Esophagus squamous epithelium (tissue), 5 donors: ENCODE data around the gene MYOCD. TPM values are rescaled to one million over a fixed set of nuclear protein-coding genes. Genes with fewer than 3 reads are reported as not detected.

ENCODE experiments used
- DNase-seq: peaks from one replicate; lab custom pipeline; 2025; lab: John Stamatoyannopoulos, UW
- H3K27ac ChIP-seq, 4 donors: fragments of 200-600 bp; sonication (generic); one replicate each; pipeline ENCODE4 v1.5.1; 2016 to 2019; ENCODE audit warnings: mild to moderate bottlenecking in 1 of 4
- H3K27me3 ChIP-seq, 4 donors: fragments of 200-600 bp; sonication (generic); 1 replicate in 3 of 4; 2 replicates in 1 of 4; pipeline versions ENCODE4 v1.5.1 to v1.6.0; 2017 to 2021; ENCODE audit warnings: antibody characterized with exemption in 1 of 4
- H3K36me3 ChIP-seq, 3 donors: fragments of 200-600 bp; sonication (generic); one replicate each; pipeline ENCODE4 v1.5.1; 2016 to 2019
- H3K4me1 ChIP-seq, 3 donors: fragments of 200-600 bp; sonication (generic); one replicate each; pipeline ENCODE4 v1.5.1; 2017 to 2019
- H3K4me3 ChIP-seq, 4 donors: fragments of 200-600 bp; sonication (generic); 1 replicate in 3 of 4; 2 replicates in 1 of 4; pipeline ENCODE4 v1.5.1; 2016 to 2019; ENCODE audit warnings: mild to moderate bottlenecking in 2 of 4, moderate library complexity in 1 of 4
- H3K9me3 ChIP-seq, 3 donors: fragments of 200-600 bp; sonication (generic); one replicate each; pipeline ENCODE4 v1.5.1; 2016 to 2019
- POLR2A ChIP-seq, 4 donors: fragments of 450-650 bp; IDR thresholded peaks; one replicate each; pipeline ENCODE4 v1.6.1; 2017; ENCODE audit warnings: antibody characterized with exemption in 4 of 4, mild to moderate bottlenecking in 4 of 4, moderate library complexity in 3 of 4
- WGBS, 2 donors: methylation state at CpG; one replicate each; pipeline ENCODE4 v1.1.5; 2018; 5-methylcytosine and 5-hydroxymethylcytosine counted together
- intact Hi-C: fragments of 100-400 bp; cut with DNase I; formaldehyde crosslinking; loops from one replicate; pipeline ENCODE4 v1.15.0; 2022
- total RNA-seq, 4 donors: library from RNA; depleted of rRNA; stranded (reverse); fragments of >200 nt; gene quantifications; one replicate each; pipeline ENCODE4 v1.1.0, GENCODE V29; 2016
- TF ChIP-seq, protein P1 (sequence below), 6 experiments: fragments of 450-650 bp in 4 of 6; fragments of 200-600 bp in 2 of 6; sonication (generic) in 2 of 6; IDR thresholded peaks; one replicate each; pipeline ENCODE4 v1.5.1; 2016 to 2019; ENCODE audit warnings: antibody characterized with exemption in 6 of 6, mild to moderate bottlenecking in 4 of 6, moderate library complexity in 4 of 6
- donor health status: DM: yes; HTN: yes; CAD: no.

Gene MYOCD
- total RNA-seq, 4 donors from 2014 or later, result 2.3 to 27.5 (median 7.8) TPM

DNA sequence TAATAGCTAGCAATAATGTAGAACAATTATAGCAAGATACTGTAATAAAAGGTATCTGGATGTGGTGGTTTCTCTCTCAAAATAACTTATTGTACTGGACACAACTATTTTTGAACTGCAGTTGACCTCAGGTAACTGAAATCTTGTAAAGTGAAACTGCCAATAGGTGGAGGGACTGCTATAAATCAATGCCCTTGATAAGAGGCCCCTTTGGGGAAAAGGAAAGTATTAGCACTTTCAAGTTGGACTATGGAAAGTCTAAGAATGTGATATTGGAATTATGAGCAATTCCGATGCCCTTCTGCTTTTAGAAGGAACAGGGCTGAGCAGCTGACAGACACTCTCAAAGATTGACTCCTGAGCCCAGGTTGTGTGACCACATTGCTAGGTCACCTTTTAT is 79.1 kb downstream of the MYOCD start:
- 83 to 84% methylated on average over 1 of the region's 1 CpG for WGBS, 2 donors
- no peak overlapping the region for H3K4me3 ChIP-seq
- intact Hi-C loops, result no loop called here

GRCh38 chr17:12745486-12745885 is 79.8 kb downstream of the MYOCD start:
- Histone ChIP-seq H3K4me3 (no peak overlapping the region), H3K9me3 (no peaks in the 10 kb centered on the region), H3K36me3 (no peaks in the 10 kb centered on the region), H3K27ac (no peak overlapping the region), H3K27me3 (no peaks in the 10 kb centered on the region), H3K4me1 (peaks cover 0 to 12% (median 4%) of the 10 kb centered on the region in 3 donors)
- 60 to 69% methylated on average over 7 of the region's 7 CpGs for WGBS, 2 donors
- TF ChIP-seq, protein P1, sequence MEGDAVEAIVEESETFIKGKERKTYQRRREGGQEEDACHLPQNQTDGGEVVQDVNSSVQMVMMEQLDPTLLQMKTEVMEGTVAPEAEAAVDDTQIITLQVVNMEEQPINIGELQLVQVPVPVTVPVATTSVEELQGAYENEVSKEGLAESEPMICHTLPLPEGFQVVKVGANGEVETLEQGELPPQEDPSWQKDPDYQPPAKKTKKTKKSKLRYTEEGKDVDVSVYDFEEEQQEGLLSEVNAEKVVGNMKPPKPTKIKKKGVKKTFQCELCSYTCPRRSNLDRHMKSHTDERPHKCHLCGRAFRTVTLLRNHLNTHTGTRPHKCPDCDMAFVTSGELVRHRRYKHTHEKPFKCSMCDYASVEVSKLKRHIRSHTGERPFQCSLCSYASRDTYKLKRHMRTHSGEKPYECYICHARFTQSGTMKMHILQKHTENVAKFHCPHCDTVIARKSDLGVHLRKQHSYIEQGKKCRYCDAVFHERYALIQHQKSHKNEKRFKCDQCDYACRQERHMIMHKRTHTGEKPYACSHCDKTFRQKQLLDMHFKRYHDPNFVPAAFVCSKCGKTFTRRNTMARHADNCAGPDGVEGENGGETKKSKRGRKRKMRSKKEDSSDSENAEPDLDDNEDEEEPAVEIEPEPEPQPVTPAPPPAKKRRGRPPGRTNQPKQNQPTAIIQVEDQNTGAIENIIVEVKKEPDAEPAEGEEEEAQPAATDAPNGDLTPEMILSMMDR (IDR thresholded peaks at IDR 0.05), result no peak
- no peak for TF ChIP-seq POLR2A (IDR thresholded peaks at IDR 0.05)
- intact Hi-C loops, result no loop called here
- DNase-seq, result no peak

More for the DNA sequence above, 79.1 kb downstream of the MYOCD start:
- no peaks in the 10 kb centered on the region for H3K9me3 ChIP-seq
- H3K4me1 ChIP-seq, result peaks cover 0 to 12% (median 4%) of the 10 kb centered on the region in 3 donors
- no peak overlapping the region for H3K27ac ChIP-seq
- TF ChIP-seq, protein P1 (IDR thresholded peaks at IDR 0.05), result no peak
- no peak for TF ChIP-seq POLR2A (IDR thresholded peaks at IDR 0.05)
- no peak for DNase-seq
- H3K27me3 ChIP-seq, result no peaks in the 10 kb centered on the region
- no peaks in the 10 kb centered on the region for H3K36me3 ChIP-seq

DNA sequence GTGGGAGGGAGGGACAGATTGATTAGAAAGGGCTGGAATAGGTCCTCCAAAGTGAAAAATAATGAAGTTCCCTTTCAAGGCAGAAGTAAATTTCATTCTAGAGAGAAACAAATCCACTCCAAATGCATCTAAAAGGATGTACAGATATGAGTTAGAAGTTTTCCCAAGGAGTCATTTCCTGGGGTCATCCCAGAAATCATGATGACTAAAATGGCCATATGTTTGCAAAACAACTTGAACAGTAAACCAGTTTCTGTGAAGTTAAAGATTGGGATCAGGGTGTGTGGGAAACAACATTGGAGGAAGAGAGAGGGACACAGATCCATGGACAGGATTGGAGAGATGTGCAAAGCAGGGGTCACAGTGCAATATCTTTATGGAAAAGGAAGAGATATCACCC is 91.1 kb downstream of the MYOCD start:
- no peaks in the 10 kb centered on the region for H3K9me3 ChIP-seq
- no peak overlapping the region for H3K4me3 ChIP-seq
- no peaks in the 10 kb centered on the region for H3K27me3 ChIP-seq
- TF ChIP-seq, protein P1 (IDR thresholded peaks at IDR 0.05), result no peak
- TF ChIP-seq POLR2A (IDR thresholded peaks at IDR 0.05), result no peak
- no peaks in the 10 kb centered on the region for H3K36me3 ChIP-seq
- no peak overlapping the region for H3K27ac ChIP-seq
- DNase-seq, result no peak
- H3K4me1 ChIP-seq, result no peaks in the 10 kb centered on the region
- intact Hi-C loops, result no loop called here

DNA sequence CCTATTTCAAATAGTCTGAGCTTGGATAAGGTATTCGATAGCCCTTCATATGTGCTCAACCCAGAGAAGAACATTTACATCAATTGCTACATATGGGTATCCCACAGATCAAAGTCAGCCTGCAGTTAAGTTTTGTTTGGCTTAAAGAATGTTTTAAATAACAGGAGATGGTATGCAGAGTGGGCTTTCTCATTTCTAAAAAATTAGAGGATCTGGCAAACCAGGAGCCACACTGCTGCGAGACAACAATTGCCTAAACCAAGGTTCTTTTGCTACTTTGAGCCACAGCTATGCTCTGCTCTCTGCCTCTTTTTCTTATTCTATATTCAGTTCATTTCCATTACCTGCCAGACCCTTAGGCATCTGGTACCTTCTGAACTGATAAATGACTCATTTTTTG is 93.4 kb downstream of the MYOCD start:
- intact Hi-C loops, result no loop called here
- WGBS, 2 donors, result 42 to 46% methylated on average over 2 of the region's 2 CpGs
- Histone ChIP-seq H3K27me3 (no peaks in the 10 kb centered on the region), H3K27ac (no peak overlapping the region), H3K36me3 (no peaks in the 10 kb centered on the region), H3K9me3 (no peaks in the 10 kb centered on the region), H3K4me3 (no peak overlapping the region), H3K4me1 (no peaks in the 10 kb centered on the region)
- no peak for TF ChIP-seq POLR2A (IDR thresholded peaks at IDR 0.05)
- TF ChIP-seq, protein P1 (IDR thresholded peaks at IDR 0.05), result no peak
- no peak for DNase-seq

- TF ChIP-seq POLR2A (IDR thresholded peaks at IDR 0.05), result no peak
- TF ChIP-seq, protein P1 (IDR thresholded peaks at IDR 0.05), result no peak
- intact Hi-C loops, result no loop called here
- no peaks in the 10 kb centered on the region for H3K36me3 ChIP-seq
- WGBS, 2 donors, result 34% methylated on average over 6 of the region's 6 CpGs
- H3K4me3 ChIP-seq, result no peak overlapping the region
- H3K27ac ChIP-seq, result no peak overlapping the region
- DNase-seq, result no peak
- no peaks in the 10 kb centered on the region for H3K4me1 ChIP-seq
- peaks cover 0 to 3% (median 0%) of the 10 kb centered on the region in 4 donors for H3K27me3 ChIP-seq
- H3K9me3 ChIP-seq, result no peaks in the 10 kb centered on the region
These were observed 99.9 kb downstream of the MYOCD start for GRCh38 chr17:12765548-12765947.
